ENCODE data around the gene TSTD2.

- TF ChIP-seq TSHZ2 (CRISPR knock-in tag; IDR thresholded peaks at IDR 0.05) (no peak), TCF4 (CRISPR knock-in tag; IDR thresholded peaks at IDR 0.05; ENCODE audit: borderline replicate concordance) (no peak), ZNF565 (CRISPR knock-in tag; conservative IDR thresholded peaks at IDR 0.05; ENCODE audit: low read depth) (no peak), PATZ1 (CRISPR knock-in tag; IDR thresholded peaks at IDR 0.05; ENCODE audit: borderline replicate concordance) (no peak), ZFP3 (CRISPR knock-in tag; IDR thresholded peaks at IDR 0.05) (no peak), CREB5 (CRISPR knock-in tag; IDR thresholded peaks at IDR 0.05; ENCODE audit: low read depth) (no peak), ARNTL (CRISPR knock-in tag; IDR thresholded peaks at IDR 0.05; ENCODE audit: borderline replicate concordance, low read depth) (no peak), ZNF70 (CRISPR knock-in tag; IDR thresholded peaks at IDR 0.05) (no peak), POU6F1 (CRISPR knock-in tag; IDR thresholded peaks at IDR 0.05; ENCODE audit: borderline replicate concordance, low read depth) (no peak), RARB (CRISPR knock-in tag; IDR thresholded peaks at IDR 0.05) (no peak), ESRRG (CRISPR knock-in tag; IDR thresholded peaks at IDR 0.05) (no peak), ZFP30 (CRISPR knock-in tag; IDR thresholded peaks at IDR 0.05) (no peak), TOX (CRISPR knock-in tag; IDR thresholded peaks at IDR 0.05; ENCODE audit: borderline replicate concordance) (no peak)
These were observed 3.7 kb upstream of the TSTD2 start for GRCh38 chr9:97636903-97637302.
